BJ (cell line): ENCODE data around the gene PSMA3. TPM values are rescaled to one million over a fixed set of nuclear protein-coding genes. Genes with fewer than 3 reads are reported as not detected.

Experiments used
- CTCF ChIA-PET: fragments of 350-600 bp; formaldehyde crosslinking; extraction: SDS; loops from one replicate; lab custom pipeline; 2021; ENCODE audit warnings: antibody characterized with exemption, inconsistent platforms; lab: Yijun Ruan, JAX
- POLR2A ChIA-PET: fragments of 300-600 bp; sonication (Branson Sonifier 250); formaldehyde crosslinking; extraction: SDS; loops from one replicate; lab custom pipeline; 2021; ENCODE audit warnings: antibody characterized with exemption; lab: Charles Lee
- DNase-seq: peaks from one replicate; pipeline ENCODE4 v3.0.0-alpha.2; 2011; ENCODE audit warnings: low read depth
- H3K27me3 ChIP-seq: 2 replicates; pipeline ENCODE4 v1.6.0; 2011; ENCODE audit warnings: low read length; ENCODE audit not compliant: control insufficient read depth, insufficient read depth
- H3K36me3 ChIP-seq: 2 replicates; pipeline ENCODE4 v1.5.1; 2011; ENCODE audit warnings: low read length; ENCODE audit not compliant: control insufficient read depth, insufficient read depth
- H3K4me3 ChIP-seq: 2 replicates; pipeline ENCODE4 v1.5.1; 2011; ENCODE audit warnings: low read depth, mild to moderate bottlenecking, control low read depth, low read length
- CTCF ChIP-seq: IDR thresholded peaks from 2 replicates; pipeline ENCODE4 v1.5.1; 2011; ENCODE audit warnings: low read depth, mild to moderate bottlenecking, control low read depth, inconsistent platforms, low read length, moderate library complexity; ENCODE audit not compliant: insufficient read depth
- polyA plus RNA-seq: library from polyadenylated mRNA; depleted of rRNA; stranded (reverse); fragments of >200 nt; gene quantifications from 2 replicates; pipeline ENCODE4 v1.2.3, GENCODE V29; 2011

Gene PSMA3
- polyA plus RNA-seq, 1 experiment, result 129 TPM

- POLR2A ChIA-PET, result interaction anchor here (0.6 kb wide), 1 partner anchor 28 kb away, joined by 3 read pairs; the partner anchor contains the start of gene ARID4A
- no peak for TF ChIP-seq CTCF
- H3K36me3 ChIP-seq, result peaks cover 4% of the 10 kb centered on the region
These were observed 26.0 kb downstream of the PSMA3 start for GRCh38 chr14:58270628-58271027.

GRCh38 chr14:58272588-58273372, 28.1 kb downstream of the PSMA3 start:
- POLR2A ChIA-PET, result no interaction called here
- 0 out of 2 replicates have a peak, but pooled peaks have one; percentile 18 for TF ChIP-seq CTCF
- no peak for DNase-seq
- CTCF ChIA-PET, result interaction anchor here (0.6 kb wide), 1 partner anchor 13 kb away, joined by 3 read pairs; no protein-coding TSS in a partner anchor
- Histone ChIP-seq H3K27me3 (no peaks in the 10 kb centered on the region), H3K4me3 (no peak overlapping the region), H3K36me3 (peaks cover 5% of the 10 kb centered on the region)

More at GRCh38 chr14:58270628-58271027, 26.0 kb downstream of the PSMA3 start:
- DNase-seq, result no peak
- H3K4me3 ChIP-seq, result no peak overlapping the region
- no peaks in the 10 kb centered on the region for H3K27me3 ChIP-seq
- CTCF ChIA-PET, result no interaction called here

GRCh38 chr14:58274881-58275280, 30.2 kb downstream of the PSMA3 start:
- Histone ChIP-seq H3K36me3 (peaks cover 4% of the 10 kb centered on the region), H3K27me3 (no peaks in the 10 kb centered on the region), H3K4me3 (no peak overlapping the region)
- DNase-seq, result no peak
- POLR2A ChIA-PET, result no interaction called here
- TF ChIP-seq CTCF, result no peak
- CTCF ChIA-PET, result interaction anchor here (0.7 kb wide), 1 partner anchor 97 kb away, joined by 3 read pairs; no protein-coding TSS in a partner anchor

- peaks cover 4% of the 10 kb centered on the region for H3K36me3 ChIP-seq
- POLR2A ChIA-PET, result no interaction called here
- CTCF ChIA-PET, result interaction anchor here (0.7 kb wide), 1 partner anchor 851 kb away, joined by 3 read pairs; no protein-coding TSS in a partner anchor
- H3K4me3 ChIP-seq, result no peak overlapping the region
- no peak for DNase-seq
- no peak for TF ChIP-seq CTCF
- H3K27me3 ChIP-seq, result no peaks in the 10 kb centered on the region
These were observed 31.0 kb downstream of the PSMA3 start for GRCh38 chr14:58275527-58276190.

DNA sequence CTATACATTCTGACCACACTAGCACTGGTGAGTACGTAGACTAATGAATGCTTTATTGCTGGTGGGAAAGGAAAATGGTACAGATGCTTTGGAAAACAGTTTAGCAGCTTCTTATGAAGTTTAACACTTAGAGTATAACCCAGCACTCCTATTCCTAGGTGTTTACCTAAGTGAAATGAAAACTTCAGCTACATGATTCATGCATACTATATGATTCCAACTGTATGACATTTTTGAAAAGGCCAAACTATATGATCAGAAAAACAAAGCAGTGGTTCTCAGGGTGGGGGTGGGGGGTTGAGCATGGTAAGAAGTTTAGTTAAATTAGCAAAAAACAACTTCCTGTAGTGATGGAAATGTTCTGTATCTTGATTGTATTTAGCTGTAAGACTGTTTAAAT, 31.6 kb downstream of the PSMA3 start:
- TF ChIP-seq CTCF, result no peak
- H3K4me3 ChIP-seq, result no peak overlapping the region
- ChIA-PET POLR2A (no interaction called here), CTCF (no interaction called here)
- DNase-seq, result no peak
- no peaks in the 10 kb centered on the region for H3K27me3 ChIP-seq
- H3K36me3 ChIP-seq, result peaks cover 3% of the 10 kb centered on the region; the same call in 1 of the 2 replicates
